ENCODE data around the gene TMTC2. TPM values are rescaled to one million over a fixed set of nuclear protein-coding genes. Genes with fewer than 3 reads are reported as not detected.

TMTC2 gene
- total and polyA plus RNA-seq, 12 donors, result 1.6 to 4.4 (median 2.7) TPM

GRCh38 chr12:83157604-83158003, 470.9 kb downstream of the TMTC2 start:
- no peak for DNase-seq
- no peaks in the 10 kb centered on the region for H3K9me3 ChIP-seq (replicated peaks in 1 of 3)
- 57 to 64% (median 62%) methylated on average over 4 of the region's 4 CpGs for WGBS, 4 donors
- no peak overlapping the region for H3K27ac ChIP-seq
- H3K27me3 ChIP-seq, result no peaks in the 10 kb centered on the region
- TF ChIP-seq POLR2A (IDR thresholded peaks at IDR 0.05) (no peak), CTCF (IDR thresholded peaks at IDR 0.05) (no peak)
- H3K4me1 ChIP-seq (replicated peaks in 1 of 2), result no peaks in the 10 kb centered on the region
- H3K36me3 ChIP-seq (replicated peaks in 1 of 2), result no peaks in the 10 kb centered on the region
- H3K4me3 ChIP-seq, result no peak overlapping the region
- intact Hi-C loops (cut with DNase I), result no loop called here

GRCh38 chr12:83158613-83159207, 472.0 kb downstream of the TMTC2 start:
- no peak overlapping the region for H3K27ac ChIP-seq
- H3K4me3 ChIP-seq, result no peak overlapping the region
- no peaks in the 10 kb centered on the region for H3K27me3 ChIP-seq
- H3K4me1 ChIP-seq (replicated peaks in 1 of 2), result no peaks in the 10 kb centered on the region
- intact Hi-C loops (cut with DNase I), result no loop called here
- TF ChIP-seq CTCF (IDR thresholded peaks at IDR 0.05) (no peak), POLR2A (IDR thresholded peaks at IDR 0.05) (no peak)
- no peaks in the 10 kb centered on the region for H3K9me3 ChIP-seq (replicated peaks in 1 of 3)
- 82 to 87% (median 83%) methylated on average over 5 of the region's 5 CpGs for WGBS, 4 donors
- no peak for DNase-seq
- H3K36me3 ChIP-seq (replicated peaks in 1 of 2), result no peaks in the 10 kb centered on the region

- Histone ChIP-seq H3K9me3 (replicated peaks in 1 of 3) (no peaks in the 10 kb centered on the region), H3K4me1 (replicated peaks in 1 of 2) (no peaks in the 10 kb centered on the region), H3K36me3 (replicated peaks in 1 of 2) (no peaks in the 10 kb centered on the region), H3K27ac (no peak overlapping the region), H3K4me3 (no peak overlapping the region), H3K27me3 (no peaks in the 10 kb centered on the region)
- 79 to 93% (median 90%) methylated on average over 1 of the region's 1 CpG for WGBS, 4 donors
- intact Hi-C loops (cut with DNase I), result no loop called here
- DNase-seq, result no peak
- TF ChIP-seq CTCF (IDR thresholded peaks at IDR 0.05) (no peak), POLR2A (IDR thresholded peaks at IDR 0.05) (no peak)
Observed at GRCh38 chr12:83161456-83161855, 474.8 kb downstream of the TMTC2 start.

GRCh38 chr12:83168751-83169150, 482.0 kb downstream of the TMTC2 start:
- Histone ChIP-seq H3K4me3 (no peak overlapping the region), H3K4me1 (replicated peaks in 1 of 2) (no peaks in the 10 kb centered on the region), H3K36me3 (replicated peaks in 1 of 2) (no peaks in the 10 kb centered on the region), H3K27ac (no peak overlapping the region), H3K9me3 (replicated peaks in 1 of 3) (no peaks in the 10 kb centered on the region), H3K27me3 (no peaks in the 10 kb centered on the region)
- no peak for DNase-seq
- TF ChIP-seq POLR2A (IDR thresholded peaks at IDR 0.05), result no peak
- no peak for TF ChIP-seq CTCF (IDR thresholded peaks at IDR 0.05)
- intact Hi-C loops (cut with DNase I), result no loop called here
- WGBS, 4 donors, result 63 to 81% (median 70%) methylated on average over 1 of the region's 1 CpG

Data from adrenal gland (tissue), 12 donors.